ENCODE data around the gene FGF1. TPM values are rescaled to one million over a fixed set of nuclear protein-coding genes. Genes with fewer than 3 reads are reported as not detected.

Gene FGF1
- total and polyA plus RNA-seq, 4 donors = 25.6 to 57.7 (median 39.2) TPM

DNA sequence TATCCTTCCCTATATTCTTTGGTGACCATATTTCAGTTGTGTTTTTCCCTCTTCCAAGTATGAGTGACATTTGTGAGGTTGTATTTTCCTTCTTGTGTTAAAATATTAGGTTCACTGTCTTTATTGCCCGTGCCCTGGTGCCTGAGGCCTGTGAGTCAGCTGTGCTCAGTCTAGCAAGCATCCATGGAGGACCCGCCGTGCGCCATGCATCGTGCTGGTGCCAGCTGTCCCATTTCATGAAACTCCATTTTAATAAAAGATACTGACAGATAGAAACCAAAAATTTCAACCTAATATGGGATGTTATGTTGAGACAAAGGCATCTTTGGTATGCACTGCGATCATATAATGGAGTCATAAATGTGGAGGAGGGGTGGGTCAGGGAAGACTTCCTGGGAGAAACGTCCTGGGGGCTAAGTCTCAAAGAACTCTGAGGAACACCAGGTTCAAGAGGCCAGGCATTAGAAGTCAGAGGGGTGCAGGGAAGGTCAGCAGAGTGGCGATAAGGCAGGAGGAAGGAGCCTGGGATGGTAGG is 34.0 kb upstream of the FGF1 start:
- Histone ChIP-seq H3K36me3 (ENCODE audit: control insufficient read depth, insufficient read depth, low read length) (no peaks in the 10 kb centered on the region), H3K4me3 (ENCODE audit: low read depth, low read length) (no peak overlapping the region), H3K9me3 (ENCODE audit: control insufficient read depth, insufficient read depth, low read length) (no peaks in the 10 kb centered on the region), H3K27ac (ENCODE audit: low read depth, low read length) (no peak overlapping the region), H3K4me1 (ENCODE audit: control insufficient read depth, insufficient read depth, low read length) (peaks cover 34% of the 10 kb centered on the region), H3K27me3 (ENCODE audit: control insufficient read depth, insufficient read depth, low read length) (no peaks in the 10 kb centered on the region)
- no peak for DNase-seq (ENCODE audit: low read depth in 4 of 6, low spot score in 6 of 6)
- 77% methylated on average over 3 of the region's 8 CpGs for WGBS (ENCODE audit: insufficient coverage)

DNA sequence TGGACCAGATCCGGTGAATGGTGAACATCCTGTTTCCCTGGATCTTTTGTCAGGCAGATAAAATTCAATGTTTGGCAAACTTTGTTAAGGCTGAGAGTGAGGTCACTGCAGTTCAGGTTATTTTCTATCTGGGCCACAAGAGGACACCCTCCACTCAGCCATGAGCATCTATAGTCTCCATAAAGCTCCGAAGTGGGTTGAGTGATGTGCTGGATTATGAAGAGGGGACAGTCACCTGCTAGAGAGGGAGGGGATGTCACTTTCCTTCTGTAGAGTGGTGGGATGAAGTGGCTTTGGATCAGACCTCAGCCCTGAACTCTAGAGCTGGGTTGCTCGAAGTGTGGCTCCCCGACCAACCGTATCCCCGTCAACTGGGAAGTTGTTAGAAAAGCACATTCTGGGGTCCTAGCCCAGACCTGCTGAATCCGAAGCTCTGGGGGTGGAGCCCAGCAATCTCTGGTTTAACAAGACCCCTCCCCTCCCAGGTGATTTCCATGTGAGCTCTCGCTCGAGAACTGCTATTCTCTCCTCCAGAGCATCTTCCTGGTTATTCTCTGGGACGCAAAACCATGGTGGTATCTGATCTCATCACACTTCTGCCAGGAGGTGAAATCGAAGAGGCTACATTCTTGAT is 31.8 kb upstream of the FGF1 start:
- Histone ChIP-seq H3K9me3 (ENCODE audit: control insufficient read depth, insufficient read depth, low read length) (no peaks in the 10 kb centered on the region), H3K27ac (ENCODE audit: low read depth, low read length) (no peak overlapping the region), H3K36me3 (ENCODE audit: control insufficient read depth, insufficient read depth, low read length) (no peaks in the 10 kb centered on the region), H3K27me3 (ENCODE audit: control insufficient read depth, insufficient read depth, low read length) (no peaks in the 10 kb centered on the region), H3K4me1 (ENCODE audit: control insufficient read depth, insufficient read depth, low read length) (peaks cover 35% of the 10 kb centered on the region), H3K4me3 (ENCODE audit: low read depth, low read length) (no peak overlapping the region)
- WGBS (ENCODE audit: insufficient coverage) = 71% methylated on average over 7 of the region's 11 CpGs
- DNase-seq (ENCODE audit: low read depth in 4 of 6, low spot score in 6 of 6) = peak in 4 of 6 donors; percentile 32 to 84 (median 62)

DNA sequence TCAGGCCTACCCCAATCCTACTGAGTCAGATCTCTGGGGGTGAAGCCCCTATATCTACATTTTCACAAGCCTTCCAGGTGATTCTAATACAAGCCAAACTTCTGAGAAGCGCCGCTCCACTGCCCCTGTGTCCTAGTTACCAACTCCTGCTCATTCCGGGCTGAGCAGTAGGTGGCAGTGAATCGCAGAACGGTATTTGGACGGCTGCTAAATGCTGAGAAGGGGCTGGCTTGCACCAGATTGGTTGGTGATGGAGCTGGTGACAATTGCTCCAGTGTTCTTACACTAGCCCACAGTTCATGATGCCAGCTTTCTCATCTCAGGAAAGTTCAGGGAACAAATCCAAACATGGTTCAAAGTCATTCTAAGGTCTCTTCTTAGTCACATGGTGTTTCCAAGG is 31.1 kb upstream of the FGF1 start:
- Histone ChIP-seq H3K4me3 (ENCODE audit: low read depth, low read length) (no peak overlapping the region), H3K9me3 (ENCODE audit: control insufficient read depth, insufficient read depth, low read length) (no peaks in the 10 kb centered on the region), H3K36me3 (ENCODE audit: control insufficient read depth, insufficient read depth, low read length) (no peaks in the 10 kb centered on the region), H3K27ac (ENCODE audit: low read depth, low read length) (no peak overlapping the region), H3K4me1 (ENCODE audit: control insufficient read depth, insufficient read depth, low read length) (peaks cover 30% of the 10 kb centered on the region), H3K27me3 (ENCODE audit: control insufficient read depth, insufficient read depth, low read length) (no peaks in the 10 kb centered on the region)
- WGBS (ENCODE audit: insufficient coverage) = 14% methylated on average over 6 of the region's 6 CpGs
- peak in 4 of 6 donors; percentile 43 to 86 (median 74) for DNase-seq (ENCODE audit: low read depth in 4 of 6, low spot score in 6 of 6)

DNA sequence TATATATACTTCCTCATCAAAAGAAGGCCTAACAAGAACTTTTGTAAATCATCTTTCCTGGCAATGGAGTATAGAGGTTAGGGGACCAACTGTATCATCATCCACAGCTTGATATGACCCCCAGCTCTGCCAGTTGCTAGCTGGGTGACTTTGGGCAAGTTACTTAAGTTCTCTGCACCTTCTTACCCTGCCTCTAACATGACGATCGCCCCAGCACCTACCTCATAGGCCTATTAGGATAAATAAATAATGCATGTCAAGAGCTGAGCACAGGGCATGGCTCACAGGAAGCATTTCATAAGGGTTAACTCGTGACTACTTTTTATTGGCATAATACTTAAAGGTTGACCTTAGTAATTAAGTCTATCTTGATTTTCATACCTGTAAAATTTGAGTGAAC is 29.4 kb upstream of the FGF1 start:
- H3K36me3 ChIP-seq (ENCODE audit: control insufficient read depth, insufficient read depth, low read length) = no peaks in the 10 kb centered on the region
- peaks cover 17% of the 10 kb centered on the region for H3K4me1 ChIP-seq (ENCODE audit: control insufficient read depth, insufficient read depth, low read length)
- no peaks in the 10 kb centered on the region for H3K9me3 ChIP-seq (ENCODE audit: control insufficient read depth, insufficient read depth, low read length)
- no peak overlapping the region for H3K4me3 ChIP-seq (ENCODE audit: low read depth, low read length)
- no CpG with 5 or more reads among the region's 3 CpGs for WGBS (ENCODE audit: insufficient coverage)
- no peak for DNase-seq (ENCODE audit: low read depth in 4 of 6, low spot score in 6 of 6)
- H3K27me3 ChIP-seq (ENCODE audit: control insufficient read depth, insufficient read depth, low read length) = no peaks in the 10 kb centered on the region
- H3K27ac ChIP-seq (ENCODE audit: low read depth, low read length) = no peak overlapping the region

DNA sequence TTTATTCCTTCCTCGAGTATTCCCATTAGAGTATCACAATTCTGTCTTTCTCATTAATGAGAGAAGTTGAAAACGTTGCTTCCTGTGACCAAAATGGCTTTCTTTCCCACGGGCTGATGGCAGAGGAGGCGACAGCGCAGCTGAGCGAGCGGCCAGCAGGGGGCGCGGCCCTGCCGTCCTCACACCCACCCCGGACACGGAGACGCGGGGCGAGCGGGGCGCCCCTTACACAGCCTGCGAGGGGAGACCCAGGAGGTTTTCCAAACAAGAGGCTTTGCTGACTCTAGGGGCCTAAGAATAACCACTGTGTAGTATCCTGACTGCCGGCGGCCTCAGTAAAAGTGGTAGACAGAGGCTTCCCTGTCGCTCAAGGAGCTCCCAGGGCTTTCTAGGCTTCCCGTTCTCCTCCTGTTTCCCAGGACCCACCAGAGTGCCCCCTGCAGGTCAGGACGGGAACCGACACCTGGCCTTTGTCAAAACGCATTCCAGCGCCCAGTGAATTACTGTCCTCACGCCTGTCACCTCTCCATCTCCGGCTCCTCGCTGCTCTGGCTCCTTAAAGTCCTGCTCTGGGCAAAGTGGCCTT is 27.3 kb upstream of the FGF1 start:
- Histone ChIP-seq H3K27ac (ENCODE audit: low read depth, low read length) (peak overlapping the region; percentile 75), H3K4me1 (ENCODE audit: control insufficient read depth, insufficient read depth, low read length) (peaks cover 12% of the 10 kb centered on the region), H3K4me3 (ENCODE audit: low read depth, low read length) (peak overlapping the region; percentile 51), H3K27me3 (ENCODE audit: control insufficient read depth, insufficient read depth, low read length) (no peaks in the 10 kb centered on the region), H3K36me3 (ENCODE audit: control insufficient read depth, insufficient read depth, low read length) (no peaks in the 10 kb centered on the region), H3K9me3 (ENCODE audit: control insufficient read depth, insufficient read depth, low read length) (peaks cover 3% of the 10 kb centered on the region)
- peak in 5 of 6 donors; percentile 64 to 93 (median 74) for DNase-seq (ENCODE audit: low read depth in 4 of 6, low spot score in 6 of 6)
- WGBS (ENCODE audit: insufficient coverage) = under 1% methylated on average over 25 of the region's 29 CpGs

DNA sequence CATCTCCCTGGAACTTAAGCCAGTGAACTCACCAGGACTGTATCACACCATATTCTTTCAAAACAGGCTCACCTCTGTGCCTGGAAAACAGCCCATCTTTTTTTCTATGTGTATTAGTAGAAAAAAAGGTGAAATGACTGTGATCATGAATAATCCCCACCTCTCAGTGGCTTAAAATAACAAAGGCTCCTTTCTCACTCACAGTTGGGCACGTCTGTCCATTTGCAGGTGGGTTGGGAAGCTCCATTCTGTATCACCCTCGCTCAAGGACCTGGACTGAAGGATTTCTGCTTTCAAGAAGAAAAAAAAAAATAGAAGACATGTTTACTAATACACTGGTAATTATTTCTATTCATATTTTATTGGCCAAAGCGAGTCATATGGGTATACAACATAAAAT is 17.3 kb upstream of the FGF1 start:
- Histone ChIP-seq H3K4me1 (ENCODE audit: control insufficient read depth, insufficient read depth, low read length) (peaks cover 8% of the 10 kb centered on the region), H3K9me3 (ENCODE audit: control insufficient read depth, insufficient read depth, low read length) (no peaks in the 10 kb centered on the region), H3K4me3 (ENCODE audit: low read depth, low read length) (no peak overlapping the region), H3K27me3 (ENCODE audit: control insufficient read depth, insufficient read depth, low read length) (no peaks in the 10 kb centered on the region), H3K36me3 (ENCODE audit: control insufficient read depth, insufficient read depth, low read length) (no peaks in the 10 kb centered on the region), H3K27ac (ENCODE audit: low read depth, low read length) (no peak overlapping the region)
- WGBS (ENCODE audit: insufficient coverage) = no CpG with 5 or more reads among the region's 3 CpGs
- no peak for DNase-seq (ENCODE audit: low read depth in 4 of 6, low spot score in 6 of 6)

DNA sequence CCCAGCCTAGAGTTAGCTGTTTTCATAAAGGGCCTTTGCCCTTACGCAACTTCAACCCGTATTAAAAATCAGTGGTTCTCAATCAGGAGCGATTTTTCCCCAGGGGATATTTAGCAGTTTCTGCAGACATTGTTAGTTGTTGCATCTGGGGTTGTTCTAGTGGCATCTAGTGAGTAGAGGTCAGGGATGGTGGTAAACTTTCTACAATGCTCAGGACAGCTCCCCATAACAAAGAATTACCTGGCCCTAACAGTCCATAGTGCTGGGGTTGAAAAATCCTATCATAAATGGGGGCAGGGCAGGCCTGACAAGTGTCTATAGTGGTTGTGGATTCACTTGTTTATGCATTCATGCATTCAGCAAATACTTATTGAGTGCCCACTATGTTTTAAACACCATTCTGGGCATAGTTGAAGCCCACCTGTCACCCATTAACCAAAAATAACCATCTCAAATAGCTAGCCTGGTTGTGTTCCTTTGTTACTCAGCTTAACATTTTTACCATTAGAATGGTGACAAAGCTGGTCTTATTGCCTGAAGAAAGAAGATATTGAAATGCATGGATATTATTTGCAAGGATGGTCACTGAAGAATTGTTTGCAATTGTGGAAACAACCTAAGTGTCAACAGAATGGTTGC is 15.9 kb upstream of the FGF1 start:
- H3K4me1 ChIP-seq (ENCODE audit: control insufficient read depth, insufficient read depth, low read length) = peaks cover 15% of the 10 kb centered on the region
- no peak for DNase-seq (ENCODE audit: low read depth in 4 of 6, low spot score in 6 of 6)
- no peaks in the 10 kb centered on the region for H3K27me3 ChIP-seq (ENCODE audit: control insufficient read depth, insufficient read depth, low read length)
- no peaks in the 10 kb centered on the region for H3K36me3 ChIP-seq (ENCODE audit: control insufficient read depth, insufficient read depth, low read length)
- H3K27ac ChIP-seq (ENCODE audit: low read depth, low read length) = no peak overlapping the region
- no peak overlapping the region for H3K4me3 ChIP-seq (ENCODE audit: low read depth, low read length)
- H3K9me3 ChIP-seq (ENCODE audit: control insufficient read depth, insufficient read depth, low read length) = no peaks in the 10 kb centered on the region
- 80% methylated on average over 2 of the region's 3 CpGs for WGBS (ENCODE audit: insufficient coverage)

DNA sequence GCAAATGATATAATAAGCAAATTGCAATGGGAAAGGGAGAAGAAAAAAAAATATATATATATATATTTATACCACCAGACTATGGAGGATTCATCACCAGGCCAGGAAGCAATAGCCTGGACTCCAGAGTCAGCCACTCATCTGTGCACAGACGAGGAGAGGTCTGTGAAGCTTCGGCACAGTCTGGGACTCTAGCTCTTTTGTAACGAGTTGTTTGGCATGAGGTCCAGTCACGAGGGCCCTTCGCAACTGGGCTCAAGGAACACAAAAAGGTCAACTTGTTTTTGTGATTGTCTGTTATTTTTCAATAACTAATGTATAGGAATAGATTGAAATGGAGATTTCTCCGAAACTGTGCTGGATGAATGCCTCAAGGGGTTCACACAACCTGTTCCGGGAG is 14.7 kb upstream of the FGF1 start:
- Histone ChIP-seq H3K36me3 (ENCODE audit: control insufficient read depth, insufficient read depth, low read length) (no peaks in the 10 kb centered on the region), H3K9me3 (ENCODE audit: control insufficient read depth, insufficient read depth, low read length) (no peaks in the 10 kb centered on the region), H3K27ac (ENCODE audit: low read depth, low read length) (no peak overlapping the region), H3K4me3 (ENCODE audit: low read depth, low read length) (no peak overlapping the region), H3K4me1 (ENCODE audit: control insufficient read depth, insufficient read depth, low read length) (peaks cover 17% of the 10 kb centered on the region), H3K27me3 (ENCODE audit: control insufficient read depth, insufficient read depth, low read length) (no peaks in the 10 kb centered on the region)
- WGBS (ENCODE audit: insufficient coverage) = 74% methylated on average over 5 of the region's 7 CpGs
- DNase-seq (ENCODE audit: low read depth in 4 of 6, low spot score in 6 of 6) = no peak

DNA sequence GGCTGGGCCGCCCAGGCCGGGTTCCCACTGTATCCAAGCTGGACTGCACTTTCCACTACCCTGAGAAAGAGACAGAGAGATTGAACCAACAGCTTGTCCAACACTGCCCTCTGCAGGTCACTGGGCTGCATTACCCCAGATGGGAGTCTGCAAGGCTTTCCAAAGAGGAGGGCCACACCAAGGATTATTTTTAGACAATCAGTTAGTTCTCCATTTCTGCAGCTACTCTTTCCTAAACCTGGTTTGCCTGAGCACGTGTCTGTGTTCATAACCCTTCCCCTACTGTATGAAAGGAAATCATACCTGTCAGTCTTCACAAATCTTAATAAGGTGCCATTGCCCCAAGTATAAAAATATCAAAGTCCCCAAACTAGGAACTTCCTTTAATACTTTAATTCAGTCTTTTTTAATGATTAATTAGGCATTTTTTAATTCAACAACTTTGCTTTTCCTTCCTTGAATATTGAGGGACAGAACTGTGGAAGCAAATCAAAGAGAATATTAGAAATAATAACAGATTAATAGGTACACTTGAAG is 13.4 kb upstream of the FGF1 start:
- no peak overlapping the region for H3K4me3 ChIP-seq (ENCODE audit: low read depth, low read length)
- H3K27ac ChIP-seq (ENCODE audit: low read depth, low read length) = peak overlapping the region; percentile 85
- no peaks in the 10 kb centered on the region for H3K9me3 ChIP-seq (ENCODE audit: control insufficient read depth, insufficient read depth, low read length)
- WGBS (ENCODE audit: insufficient coverage) = 6% methylated on average over 3 of the region's 3 CpGs
- no peaks in the 10 kb centered on the region for H3K27me3 ChIP-seq (ENCODE audit: control insufficient read depth, insufficient read depth, low read length)
- no peaks in the 10 kb centered on the region for H3K36me3 ChIP-seq (ENCODE audit: control insufficient read depth, insufficient read depth, low read length)
- peak in 5 of 6 donors; percentile 84 to 96 (median 89) for DNase-seq (ENCODE audit: low read depth in 4 of 6, low spot score in 6 of 6)
- H3K4me1 ChIP-seq (ENCODE audit: control insufficient read depth, insufficient read depth, low read length) = peaks cover 17% of the 10 kb centered on the region
